TTC549 (cell line): Measurements from ENCODE around the gene TXNL4B.
"Not testable (repeated sequence)": the region's sequence is repeated elsewhere in the genome, so short reads cannot be mapped to it uniquely, and the experiment has no call there.

Experiments used
- FAIRE-seq: peaks from 2 replicates; lab custom pipeline; 2012; peaks lifted over from hg19 to GRCh38; lab: Jason Lieb, UNC

The TXNL4B gene

DNA sequence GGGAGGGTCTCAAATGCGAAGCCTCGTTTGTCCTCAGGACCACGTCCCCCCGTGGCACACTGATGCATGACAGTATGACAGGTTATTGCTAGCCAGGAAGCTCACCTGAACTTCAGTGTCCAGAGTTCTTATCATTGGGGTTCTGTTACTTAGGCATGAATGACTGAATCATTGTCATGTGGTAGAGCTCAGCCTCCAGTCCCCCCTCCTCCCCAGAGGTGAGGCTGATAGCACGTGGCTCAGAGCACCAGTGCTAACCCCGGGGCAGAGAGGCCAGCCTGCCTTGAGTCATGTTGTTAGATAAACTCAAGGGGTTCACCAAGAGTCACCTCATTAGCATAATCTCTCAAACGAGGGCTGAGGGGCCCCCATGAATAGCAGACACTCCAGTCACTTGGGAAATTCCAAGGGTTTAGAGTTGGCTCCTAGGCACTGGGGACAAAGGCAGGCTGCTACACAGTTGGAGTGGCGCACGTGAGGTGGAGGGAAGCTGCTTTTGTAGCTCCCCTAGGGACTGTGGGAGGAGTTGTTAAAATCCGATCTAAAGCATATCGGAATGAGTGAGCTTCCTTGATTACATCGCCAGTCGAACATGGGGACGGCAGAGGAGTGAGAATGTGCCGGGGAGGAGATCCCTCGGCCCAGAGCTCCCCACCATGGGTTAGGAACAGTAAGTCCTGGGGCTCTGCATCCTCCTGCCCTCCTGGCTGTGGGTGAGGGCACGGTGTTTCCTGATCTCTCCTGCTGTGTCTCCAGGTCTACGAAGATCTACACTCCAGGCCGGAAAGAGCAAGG lies 18.4 kb upstream of the TXNL4B start:
- no peak for FAIRE-seq

GRCh38 chr16:72110662-72111615 lies 17.5 kb upstream of the TXNL4B start:
- no peak for FAIRE-seq

DNA sequence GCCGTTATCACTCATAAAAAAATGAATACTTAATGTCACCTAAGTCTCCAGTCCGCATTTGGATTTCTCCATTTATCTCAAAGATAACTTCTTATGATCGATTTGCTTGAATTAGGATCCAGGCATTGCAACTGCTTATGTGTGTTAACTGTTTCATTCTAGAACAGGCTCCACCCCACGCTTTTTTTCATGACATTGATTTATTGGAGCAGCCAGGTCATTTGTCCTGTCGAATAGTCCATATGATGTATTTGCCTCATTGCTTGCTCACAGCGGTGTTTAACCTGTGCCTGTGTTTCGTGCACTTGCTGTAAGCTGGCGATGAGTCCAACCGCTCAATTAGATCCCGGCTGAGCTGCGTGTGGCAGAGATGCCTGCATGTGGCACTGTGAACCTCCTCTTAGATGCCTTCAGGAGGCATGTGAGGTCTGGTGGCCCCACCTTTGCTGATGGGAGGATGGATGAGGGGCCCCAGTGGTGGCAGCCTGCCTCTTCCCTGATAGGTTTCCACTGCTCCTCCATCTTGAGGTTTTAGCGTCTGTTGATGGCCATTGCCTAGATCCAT lies 16.6 kb upstream of the TXNL4B start:
- FAIRE-seq = no peak

DNA sequence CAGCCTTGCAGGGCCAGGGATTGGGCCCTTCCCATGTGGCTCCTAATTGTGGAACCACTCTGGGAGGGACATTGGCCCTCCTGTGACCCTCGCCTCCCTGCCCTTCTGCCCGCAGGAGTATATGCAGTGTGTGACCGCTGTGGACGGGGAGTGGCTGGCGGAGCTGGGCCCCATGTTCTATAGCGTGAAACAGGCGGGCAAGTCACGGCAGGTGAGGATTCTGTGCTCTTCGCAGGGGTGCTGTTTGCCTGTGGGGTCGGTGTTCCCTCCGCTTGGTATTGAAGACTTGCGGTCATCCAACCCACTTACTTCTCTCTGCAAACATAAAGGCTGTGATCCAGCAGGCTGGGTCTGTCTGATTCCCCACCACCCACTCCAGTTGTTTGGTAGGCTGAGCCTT lies 15.9 kb upstream of the TXNL4B start:
- FAIRE-seq = no peak

DNA sequence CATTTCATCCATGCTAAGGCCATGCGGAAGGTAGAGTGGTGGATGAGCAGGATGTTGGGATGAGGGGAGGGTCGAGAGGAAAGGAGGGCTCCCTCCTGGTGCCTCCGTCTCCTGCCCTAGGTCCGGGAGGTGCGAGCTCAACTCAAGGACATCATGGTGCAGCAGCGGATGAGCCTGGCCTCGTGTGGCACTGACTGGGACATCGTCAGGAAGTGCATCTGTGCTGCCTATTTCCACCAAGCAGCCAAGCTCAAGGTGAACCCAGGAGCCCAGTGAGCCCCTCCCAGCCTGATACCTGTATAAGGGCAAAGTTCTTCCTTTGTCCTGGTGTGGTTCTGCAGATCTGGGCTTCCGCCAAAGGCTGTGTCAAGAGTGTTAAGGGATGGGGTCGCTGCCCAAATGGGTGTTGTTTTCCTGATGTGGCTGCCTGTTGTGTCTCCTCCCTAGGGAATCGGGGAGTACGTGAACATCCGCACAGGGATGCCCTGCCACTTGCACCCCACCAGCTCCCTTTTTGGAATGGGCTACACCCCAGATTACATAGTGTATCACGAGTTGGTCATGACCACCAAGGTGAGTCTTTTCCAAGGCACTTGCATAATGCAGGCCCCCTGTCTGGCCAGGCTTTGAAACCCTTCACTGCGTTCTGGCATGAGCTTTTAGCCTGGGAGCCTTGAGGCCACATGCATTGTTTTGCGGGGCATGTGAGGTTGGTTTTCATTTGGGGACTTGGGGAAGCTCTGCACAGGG lies 15.1 kb upstream of the TXNL4B start:
- FAIRE-seq = no peak

- FAIRE-seq = no peak
Observed at GRCh38 chr16:72107371-72107770, 14.0 kb upstream of the TXNL4B start.

- FAIRE-seq = no peak
Observed at GRCh38 chr16:72105978-72106377, 12.6 kb upstream of the TXNL4B start.

DNA sequence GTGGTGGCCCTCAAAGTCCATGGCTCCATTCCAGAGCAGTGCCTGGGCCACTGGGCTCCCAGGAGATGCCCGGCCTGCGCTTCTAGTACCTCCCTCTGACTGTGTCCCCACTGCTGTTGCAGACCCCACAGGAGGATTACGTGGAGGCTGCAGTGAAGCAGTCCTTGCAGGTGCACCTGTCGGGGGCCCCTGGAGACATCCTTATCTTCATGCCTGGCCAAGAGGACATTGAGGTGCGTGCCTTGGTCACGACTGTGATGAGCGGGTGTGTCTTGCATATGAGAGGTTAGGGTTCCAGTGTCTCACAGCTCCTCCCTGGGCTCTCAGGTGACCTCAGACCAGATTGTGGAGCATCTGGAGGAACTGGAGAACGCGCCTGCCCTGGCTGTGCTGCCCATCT lies 11.5 kb upstream of the TXNL4B start:
- no peak for FAIRE-seq

DNA sequence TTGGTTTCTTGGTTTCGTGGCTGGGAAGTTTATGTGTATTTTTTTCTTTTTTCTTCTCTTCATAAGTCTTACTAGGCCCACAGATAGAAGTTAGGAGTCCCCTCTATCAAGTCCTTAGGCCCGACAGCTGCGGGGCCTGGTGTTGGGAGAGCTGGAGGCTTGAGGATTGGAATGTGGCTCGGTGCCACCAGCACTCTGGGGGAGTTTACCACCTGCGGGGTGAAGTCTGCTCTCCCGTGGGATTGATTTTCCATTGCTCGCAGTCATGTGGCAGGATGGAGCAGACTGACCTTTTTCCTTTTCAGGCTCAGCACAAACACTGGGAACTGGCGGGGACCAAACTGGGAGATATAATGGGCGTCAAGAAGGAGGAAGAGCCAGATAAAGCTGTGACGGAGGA lies 7.8 kb upstream of the TXNL4B start:
- no peak for FAIRE-seq

GRCh38 chr16:72099377-72099818 lies 6.0 kb upstream of the TXNL4B start:
- FAIRE-seq = no peak

- FAIRE-seq = no peak
Observed at GRCh38 chr16:72098936-72099335, 5.5 kb upstream of the TXNL4B start.

GRCh38 chr16:72094266-72094610 lies 818 bp upstream of the TXNL4B start:
- FAIRE-seq = no peak

- FAIRE-seq = no peak
Observed at GRCh38 chr16:72092832-72093447, 480 bp downstream of the TXNL4B start.

DNA sequence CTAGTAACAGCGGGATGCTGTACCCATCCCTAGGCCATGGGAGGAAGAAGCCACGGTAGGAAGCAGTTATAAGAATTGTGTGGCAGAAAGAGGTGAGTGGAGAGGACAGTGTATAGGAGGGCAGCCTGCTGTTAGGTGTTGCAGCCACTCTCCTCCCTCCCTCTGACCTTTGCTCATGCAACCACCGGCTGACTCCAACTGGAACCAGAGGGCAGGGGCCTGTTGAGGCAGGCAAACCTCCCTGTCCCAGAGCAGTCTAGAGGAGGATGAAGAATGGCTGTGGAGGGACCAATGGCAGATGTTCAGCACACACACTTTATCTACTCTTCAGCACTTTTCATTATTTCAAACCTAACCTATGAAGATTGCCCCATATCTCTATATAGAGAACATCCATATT lies 2.2 kb downstream of the TXNL4B start:
- FAIRE-seq = no peak

- FAIRE-seq = no peak
Observed at GRCh38 chr16:72085002-72085401, 8.4 kb downstream of the TXNL4B start.

GRCh38 chr16:72084445-72084844 lies 9.0 kb downstream of the TXNL4B start:
- FAIRE-seq = no peak

GRCh38 chr16:72083778-72084404 lies 9.5 kb downstream of the TXNL4B start:
- no peak for FAIRE-seq

DNA sequence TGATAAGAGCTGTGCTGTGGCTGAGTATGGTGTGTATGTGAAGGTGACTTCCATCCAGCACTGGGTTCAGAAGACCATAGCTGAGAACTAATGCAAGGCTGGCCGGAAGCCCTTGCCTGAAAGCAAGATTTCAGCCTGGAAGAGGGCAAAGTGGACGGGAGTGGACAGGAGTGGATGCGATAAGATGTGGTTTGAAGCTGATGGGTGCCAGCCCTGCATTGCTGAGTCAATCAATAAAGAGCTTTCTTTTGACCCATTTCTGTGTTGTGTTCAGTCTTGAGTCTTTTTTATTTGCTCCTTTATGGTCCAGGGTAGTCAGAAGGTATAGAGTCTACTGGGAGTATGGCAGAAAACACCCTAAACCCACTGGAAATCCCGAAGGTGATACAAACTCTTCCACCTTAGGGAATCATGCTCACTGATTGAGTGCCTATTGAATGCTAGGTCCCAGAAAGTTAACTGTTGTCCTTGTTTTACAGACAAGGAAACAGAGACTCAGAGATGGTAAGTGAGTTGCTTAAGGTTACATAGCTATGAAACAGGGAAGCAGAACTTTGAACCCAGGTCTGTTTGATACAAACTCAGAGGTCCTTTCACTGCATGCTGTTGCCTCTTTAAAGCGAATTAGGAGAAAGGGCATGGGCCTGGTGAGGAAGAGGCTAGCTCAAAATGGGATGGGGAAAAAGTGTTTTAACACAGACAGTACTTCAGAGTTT lies 16.3 kb downstream of the TXNL4B start:
- not testable (repeated sequence) for FAIRE-seq

DNA sequence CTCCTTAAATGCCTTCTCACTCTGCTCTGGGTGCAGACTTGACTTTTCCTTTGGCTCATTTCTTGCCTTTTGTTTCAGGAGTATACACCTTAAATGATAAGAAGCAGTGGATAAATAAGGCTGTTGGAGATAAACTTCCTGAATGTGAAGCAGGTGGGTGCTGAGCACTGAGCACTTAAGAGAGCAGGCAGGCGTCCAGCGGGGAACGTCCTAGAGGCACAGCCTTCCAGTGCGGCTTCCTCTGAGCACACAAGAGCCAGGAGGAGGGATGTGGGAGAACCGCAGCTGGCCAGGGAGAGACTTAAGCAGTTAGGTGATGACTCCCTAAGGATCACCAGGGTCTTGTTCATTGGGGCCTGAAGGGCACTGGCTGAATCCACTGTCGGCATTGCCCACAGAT lies 18.4 kb downstream of the TXNL4B start:
- FAIRE-seq = not testable (repeated sequence)

DNA sequence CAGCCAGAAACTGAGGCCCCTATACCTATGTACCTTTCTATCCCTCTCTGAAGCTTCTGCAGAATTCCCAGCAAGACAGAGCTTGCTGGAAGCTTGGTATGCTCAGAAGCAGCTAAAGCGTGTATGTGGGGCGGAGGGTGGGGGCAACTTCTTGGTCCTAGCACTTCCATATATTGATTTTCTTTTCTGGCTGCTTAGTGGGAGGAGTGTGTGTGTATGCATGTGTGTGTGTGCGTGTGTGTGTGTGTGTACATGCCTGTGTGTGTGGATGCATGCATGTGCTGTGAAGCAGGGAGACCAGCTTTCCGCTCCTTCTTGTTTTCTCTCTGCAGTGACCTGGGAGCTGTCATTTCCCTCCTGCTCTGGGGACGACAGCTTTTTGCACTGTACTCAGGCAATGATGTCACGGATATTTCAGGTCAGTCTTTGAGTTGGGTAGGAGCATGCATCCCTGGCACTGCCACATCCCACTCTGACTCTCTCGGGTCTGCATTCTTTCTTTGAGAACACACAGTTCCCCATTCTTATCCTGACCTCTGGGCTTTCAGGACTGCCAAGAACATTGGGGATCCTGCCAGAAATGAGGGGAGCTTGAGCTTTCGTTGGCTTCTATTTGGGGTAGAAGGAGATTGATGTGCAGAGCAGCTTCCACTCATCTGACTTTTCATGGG lies 19.7 kb downstream of the TXNL4B start:
- no peak for FAIRE-seq
